Glutamatergic neuron (in vitro differentiated cells): ENCODE results near the gene ACP7. TPM values are rescaled to one million over a fixed set of nuclear protein-coding genes. Genes with fewer than 3 reads are reported as not detected.

ENCODE experiments used
- DNase-seq: peaks from one replicate; pipeline ENCODE4 v3.0.0; 2022
- H3K27ac Mint-ChIP-seq: one replicate; pipeline ENCODE4 v1.8.0; 2020; ENCODE audit warnings: mild to moderate bottlenecking, mixed read lengths, inconsistent platforms; ENCODE audit not compliant: unreplicated experiment
- H3K27me3 Mint-ChIP-seq: one replicate; pipeline ENCODE4 v1.8.0; 2020; ENCODE audit warnings: mild to moderate bottlenecking, moderate library complexity, mixed read lengths, inconsistent platforms; ENCODE audit not compliant: unreplicated experiment
- H3K36me3 Mint-ChIP-seq: one replicate; pipeline ENCODE4 v1.8.0; 2020; ENCODE audit warnings: mild to moderate bottlenecking, mixed read lengths, inconsistent platforms; ENCODE audit not compliant: unreplicated experiment
- H3K4me1 Mint-ChIP-seq: one replicate; pipeline ENCODE4 v1.8.0; 2020; ENCODE audit warnings: mild to moderate bottlenecking, low read depth, mixed read lengths, inconsistent platforms; ENCODE audit not compliant: unreplicated experiment
- H3K4me3 Mint-ChIP-seq: one replicate; pipeline ENCODE4 v1.8.0; 2020; ENCODE audit warnings: mild to moderate bottlenecking, mixed read lengths, inconsistent platforms; ENCODE audit not compliant: unreplicated experiment
- H3K9me3 Mint-ChIP-seq: one replicate; pipeline ENCODE4 v1.8.0; 2020; ENCODE audit warnings: mild to moderate bottlenecking, moderate library complexity, mixed read lengths, inconsistent platforms; ENCODE audit not compliant: unreplicated experiment
- CTCF ChIP-seq: fragments of 200-600 bp; sonication (generic); IDR thresholded peaks from one replicate; pipeline ENCODE4 v1.5.0; 2021; ENCODE audit not compliant: partially characterized antibody, unreplicated experiment
- total RNA-seq: library from RNA; stranded (reverse); fragmentation: NEBNext Ultra II Directional; extraction: Animal tissue kit (Norgen Biotek cat#: 25700); gene quantifications from one replicate; pipeline ENCODE4 v1.2.1, GENCODE V29; 2021; ENCODE audit not compliant: unreplicated experiment

Gene ACP7
- total RNA-seq, 1 donor from 2014 or later: not detected

GRCh38 chr19:39127812-39128515 lies 43.8 kb downstream of the ACP7 start:
- H3K9me3 Mint-ChIP-seq: peaks cover 14% of the 10 kb centered on the region
- no peak for TF ChIP-seq CTCF
- peaks cover 6% of the 10 kb centered on the region for H3K27me3 Mint-ChIP-seq
- no peak overlapping the region for H3K27ac Mint-ChIP-seq
- peak overlapping the region; percentile 99 for H3K4me3 Mint-ChIP-seq
- peaks cover 40% of the 10 kb centered on the region for H3K4me1 Mint-ChIP-seq
- no peak for DNase-seq
- no peaks in the 10 kb centered on the region for H3K36me3 Mint-ChIP-seq

- H3K27ac Mint-ChIP-seq: peak overlapping the region; percentile 82
- no peaks in the 10 kb centered on the region for H3K36me3 Mint-ChIP-seq
- peaks cover 46% of the 10 kb centered on the region for H3K4me1 Mint-ChIP-seq
- no peak for TF ChIP-seq CTCF
- H3K27me3 Mint-ChIP-seq: peaks cover 6% of the 10 kb centered on the region
- H3K9me3 Mint-ChIP-seq: peaks cover 14% of the 10 kb centered on the region
- DNase-seq: no peak
- H3K4me3 Mint-ChIP-seq: no peak overlapping the region
Observed at GRCh38 chr19:39128516-39129079, 44.4 kb downstream of the ACP7 start.

GRCh38 chr19:39129116-39129515 lies 44.9 kb downstream of the ACP7 start:
- Mint-ChIP-seq H3K36me3 (no peaks in the 10 kb centered on the region), H3K9me3 (peaks cover 14% of the 10 kb centered on the region), H3K4me3 (peak overlapping the region; percentile 30), H3K27ac (peak overlapping the region; percentile 82), H3K27me3 (peaks cover 6% of the 10 kb centered on the region), H3K4me1 (peaks cover 49% of the 10 kb centered on the region)
- no peak for DNase-seq
- no peak for TF ChIP-seq CTCF

GRCh38 chr19:39130337-39131254 lies 46.4 kb downstream of the ACP7 start:
- H3K27me3 Mint-ChIP-seq: peaks cover 6% of the 10 kb centered on the region
- peak overlapping the region; percentile 61 for H3K4me3 Mint-ChIP-seq
- TF ChIP-seq CTCF: no peak
- DNase-seq: no peak
- H3K4me1 Mint-ChIP-seq: peaks cover 52% of the 10 kb centered on the region
- H3K36me3 Mint-ChIP-seq: no peaks in the 10 kb centered on the region
- peaks cover 14% of the 10 kb centered on the region for H3K9me3 Mint-ChIP-seq
- peak overlapping the region; percentile 92 for H3K27ac Mint-ChIP-seq
